Measurements from ENCODE around the gene NUAK1. TPM values are rescaled to one million over a fixed set of nuclear protein-coding genes. Genes with fewer than 3 reads are reported as not detected.

Gene NUAK1
- total RNA-seq, 2 experiments from 2014 or later: 0.03 TPM; not detected in 1

- Histone ChIP-seq H3K27ac (ENCODE audit: low read depth, low read length, poor library complexity, severe bottlenecking) (no peak overlapping the region), H2AFZ (ENCODE audit: low read length) (no peak overlapping the region), H3K79me2 (ENCODE audit: insufficient read depth, low read depth, low read length) (no peaks in the 10 kb centered on the region), H3K36me3 (ENCODE audit: insufficient read depth, low read length) (no peaks in the 10 kb centered on the region), H3K4me2 (ENCODE audit: low read length) (no peak overlapping the region), H3K9me2 (ENCODE audit: insufficient read depth, low read length) (no peaks in the 10 kb centered on the region), H4K20me1 (ENCODE audit: insufficient read depth, low read length) (no peaks in the 10 kb centered on the region), H3K4me3 (ENCODE audit: low read depth, low read length, poor library complexity, severe bottlenecking) (no peak overlapping the region), H3K9me3 (ENCODE audit: low read length) (no peaks in the 10 kb centered on the region), H3K4me1 (ENCODE audit: insufficient read depth, low read length, poor library complexity, severe bottlenecking) (no peaks in the 10 kb centered on the region)
- POLR2A ChIA-PET: interaction anchor here (0.7 kb wide), 1 partner anchor 183 kb away, joined by 4 read pairs; no protein-coding TSS in a partner anchor
- no peak for TF ChIP-seq EZH2phosphoT487 (IDR thresholded peaks at IDR 0.05; ENCODE audit: borderline replicate concordance, low read depth, low read length)
- TF ChIP-seq CTCF (conservative IDR thresholded peaks at IDR 0.05; ENCODE audit: low read length): no peak
- CTCF ChIA-PET (ENCODE audit: unreplicated experiment): no interaction called here
- intact Hi-C loops (cut with micrococcal nuclease; ENCODE audit: unreplicated experiment): no loop called here
- DNase-seq (ENCODE audit: low spot score): no peak
- BruUV-seq (replicated peaks): no TSS peak
Measured at GRCh38 chr12:106181401-106182114, 42.8 kb upstream of the NUAK1 start.

- no TSS peak for BruUV-seq (replicated peaks)
- Histone ChIP-seq H2AFZ (ENCODE audit: low read length) (no peak overlapping the region), H3K36me3 (ENCODE audit: insufficient read depth, low read length) (no peaks in the 10 kb centered on the region), H3K79me2 (ENCODE audit: insufficient read depth, low read depth, low read length) (no peaks in the 10 kb centered on the region), H3K9me2 (ENCODE audit: insufficient read depth, low read length) (no peaks in the 10 kb centered on the region), H4K20me1 (ENCODE audit: insufficient read depth, low read length) (no peaks in the 10 kb centered on the region), H3K4me2 (ENCODE audit: low read length) (no peak overlapping the region), H3K4me3 (ENCODE audit: low read depth, low read length, poor library complexity, severe bottlenecking) (no peak overlapping the region), H3K27ac (ENCODE audit: low read depth, low read length, poor library complexity, severe bottlenecking) (no peak overlapping the region), H3K4me1 (ENCODE audit: insufficient read depth, low read length, poor library complexity, severe bottlenecking) (no peaks in the 10 kb centered on the region), H3K9me3 (ENCODE audit: low read length) (no peaks in the 10 kb centered on the region)
- intact Hi-C loops (cut with micrococcal nuclease; ENCODE audit: unreplicated experiment): no loop called here
- TF ChIP-seq CTCF (conservative IDR thresholded peaks at IDR 0.05; ENCODE audit: low read length) (no peak), EZH2phosphoT487 (IDR thresholded peaks at IDR 0.05; ENCODE audit: borderline replicate concordance, low read depth, low read length) (no peak)
- no peak for DNase-seq (ENCODE audit: low spot score)
- CTCF ChIA-PET (ENCODE audit: unreplicated experiment): no interaction called here
- POLR2A ChIA-PET: interaction anchor here (0.6 kb wide), 1 partner anchor 15 kb away, joined by 3 read pairs; no protein-coding TSS in a partner anchor
Measured at GRCh38 chr12:106179086-106179485, 40.3 kb upstream of the NUAK1 start.

- H3K9me3 ChIP-seq (ENCODE audit: low read length): no peaks in the 10 kb centered on the region
- CTCF ChIA-PET (ENCODE audit: unreplicated experiment): no interaction called here
Measured at GRCh38 chr12:106178562-106178961, 39.8 kb upstream of the NUAK1 start.

More at GRCh38 chr12:106178562-106178961, 39.8 kb upstream of the NUAK1 start:
- Histone ChIP-seq H3K9me2 (ENCODE audit: insufficient read depth, low read length) (no peaks in the 10 kb centered on the region), H3K79me2 (ENCODE audit: insufficient read depth, low read depth, low read length) (no peaks in the 10 kb centered on the region), H3K4me1 (ENCODE audit: insufficient read depth, low read length, poor library complexity, severe bottlenecking) (no peaks in the 10 kb centered on the region), H3K4me2 (ENCODE audit: low read length) (no peak overlapping the region), H4K20me1 (ENCODE audit: insufficient read depth, low read length) (no peaks in the 10 kb centered on the region), H3K4me3 (ENCODE audit: low read depth, low read length, poor library complexity, severe bottlenecking) (no peak overlapping the region), H3K36me3 (ENCODE audit: insufficient read depth, low read length) (no peaks in the 10 kb centered on the region), H2AFZ (ENCODE audit: low read length) (no peak overlapping the region), H3K27ac (ENCODE audit: low read depth, low read length, poor library complexity, severe bottlenecking) (no peak overlapping the region)
- DNase-seq (ENCODE audit: low spot score): no peak
- BruUV-seq (replicated peaks): no TSS peak
- POLR2A ChIA-PET: interaction anchor here (0.6 kb wide), 1 partner anchor 14 kb away, joined by 3 read pairs; no protein-coding TSS in a partner anchor
- TF ChIP-seq EZH2phosphoT487 (IDR thresholded peaks at IDR 0.05; ENCODE audit: borderline replicate concordance, low read depth, low read length): no peak
- no peak for TF ChIP-seq CTCF (conservative IDR thresholded peaks at IDR 0.05; ENCODE audit: low read length)
- intact Hi-C loops (cut with micrococcal nuclease; ENCODE audit: unreplicated experiment): no loop called here
